ENCODE data around the gene GNAT1. TPM values are rescaled to one million over a fixed set of nuclear protein-coding genes. Genes with fewer than 3 reads are reported as not detected.

GNAT1 gene
- polyA plus RNA-seq, 1 donor from 2014 or later, result not detected

GRCh38 chr3:50154840-50155490, 36.4 kb upstream of the GNAT1 start, which contains the start of gene SEMA3F:
SEMA3F (plus strand) TSS chr3:50155324; CDS start chr3:50159623, 4,299 bp downstream.
- Histone ChIP-seq H4K20me1 (ENCODE audit: insufficient read depth) (no peaks in the 10 kb centered on the region), H3K4me3 (ENCODE audit: low read length) (peak within 1 kb of the TSS; percentile 84), H3K79me2 (replicated peaks; ENCODE audit: insufficient read depth, low read length) (peaks cover 15% of the 10 kb centered on the region), H3K9ac (ENCODE audit: low read length) (peak within 1 kb of the TSS; percentile 89), H3K9me2 (ENCODE audit: insufficient read depth, low read length) (no peaks in the 10 kb centered on the region), H3K27ac (ENCODE audit: low read length) (peak within 1 kb of the TSS; percentile 24), H3F3A (ENCODE audit: insufficient read depth, low read length, poor library complexity, severe bottlenecking) (no peaks in the 10 kb centered on the region), H3K27me3 (ENCODE audit: insufficient read depth, low read depth, low read length) (no peaks in the 10 kb centered on the region), H2AFZ (ENCODE audit: low read depth, low read length) (no peak within 1 kb of the TSS), H3K9me3 (ENCODE audit: low read length) (no peaks in the 10 kb centered on the region), H3K36me3 (ENCODE audit: insufficient read depth, low read length) (no peaks in the 10 kb centered on the region), H3K4me2 (ENCODE audit: low read length) (peak within 1 kb of the TSS; percentile 94)
- TF ChIP-seq POLR2AphosphoS5 (IDR thresholded peaks at IDR 0.05), result peak; percentile 74
- peak; percentile 11 for TF ChIP-seq EP300 (conservative IDR thresholded peaks at IDR 0.05; ENCODE audit: poor library complexity, severe bottlenecking)
- TF ChIP-seq SMC3 (conservative IDR thresholded peaks at IDR 0.05; ENCODE audit: poor library complexity), result no peak
- no peak for TF ChIP-seq EZH2 (IDR thresholded peaks at IDR 0.05; ENCODE audit: borderline replicate concordance, insufficient read depth, low read length, poor library complexity, severe bottlenecking)
- no peak for TF ChIP-seq TAF1 (IDR thresholded peaks at IDR 0.05; ENCODE audit: low read depth)
- TF ChIP-seq MXI1 (conservative IDR thresholded peaks at IDR 0.05; ENCODE audit: poor library complexity, severe bottlenecking), result no peak
- no peak for TF ChIP-seq REST (IDR thresholded peaks at IDR 0.05; ENCODE audit: borderline replicate concordance)
- TF ChIP-seq CTCF (IDR thresholded peaks at IDR 0.05; ENCODE audit: poor library complexity, severe bottlenecking), result peak; percentile 56
- peak; percentile 17 for TF ChIP-seq RAD21 (conservative IDR thresholded peaks at IDR 0.05)

GRCh38 chr3:50155491-50155878, 35.9 kb upstream of the GNAT1 start:
- Histone ChIP-seq H3K9me2 (ENCODE audit: insufficient read depth, low read length) (no peaks in the 10 kb centered on the region), H3K27me3 (ENCODE audit: insufficient read depth, low read depth, low read length) (no peaks in the 10 kb centered on the region), H4K20me1 (ENCODE audit: insufficient read depth) (no peaks in the 10 kb centered on the region), H3K4me3 (ENCODE audit: low read length) (peak overlapping the region; percentile 84), H2AFZ (ENCODE audit: low read depth, low read length) (no peak overlapping the region), H3K9me3 (ENCODE audit: low read length) (no peaks in the 10 kb centered on the region), H3K36me3 (ENCODE audit: insufficient read depth, low read length) (no peaks in the 10 kb centered on the region), H3K4me2 (ENCODE audit: low read length) (peak overlapping the region; percentile 94), H3K79me2 (replicated peaks; ENCODE audit: insufficient read depth, low read length) (peaks cover 15% of the 10 kb centered on the region), H3F3A (ENCODE audit: insufficient read depth, low read length, poor library complexity, severe bottlenecking) (no peaks in the 10 kb centered on the region), H3K27ac (ENCODE audit: low read length) (peak overlapping the region; percentile 21), H3K9ac (ENCODE audit: low read length) (peak overlapping the region; percentile 89)
- no peak for TF ChIP-seq EP300 (conservative IDR thresholded peaks at IDR 0.05; ENCODE audit: poor library complexity, severe bottlenecking)
- TF ChIP-seq REST (IDR thresholded peaks at IDR 0.05; ENCODE audit: borderline replicate concordance), result no peak
- TF ChIP-seq MXI1 (conservative IDR thresholded peaks at IDR 0.05; ENCODE audit: poor library complexity, severe bottlenecking), result peak; percentile 49
- TF ChIP-seq EZH2 (IDR thresholded peaks at IDR 0.05; ENCODE audit: borderline replicate concordance, insufficient read depth, low read length, poor library complexity, severe bottlenecking), result no peak
- TF ChIP-seq SMC3 (conservative IDR thresholded peaks at IDR 0.05; ENCODE audit: poor library complexity), result no peak
